Neural progenitor cell (in vitro differentiated cells): ENCODE results near the gene BCHE.

Experiments used
- CTCF ChIP-seq: fragments of 200-600 bp; sonication (generic); IDR thresholded peaks from 2 replicates; pipeline ENCODE4 v1.5.1; 2017; ENCODE audit warnings: antibody characterized with exemption, mild to moderate bottlenecking
- EZH2 ChIP-seq: fragments of 200-600 bp; sonication (generic); IDR thresholded peaks from 2 replicates; pipeline ENCODE4 v1.6.1; 2017; ENCODE audit warnings: antibody characterized with exemption, mild to moderate bottlenecking, moderate library complexity

DNA sequence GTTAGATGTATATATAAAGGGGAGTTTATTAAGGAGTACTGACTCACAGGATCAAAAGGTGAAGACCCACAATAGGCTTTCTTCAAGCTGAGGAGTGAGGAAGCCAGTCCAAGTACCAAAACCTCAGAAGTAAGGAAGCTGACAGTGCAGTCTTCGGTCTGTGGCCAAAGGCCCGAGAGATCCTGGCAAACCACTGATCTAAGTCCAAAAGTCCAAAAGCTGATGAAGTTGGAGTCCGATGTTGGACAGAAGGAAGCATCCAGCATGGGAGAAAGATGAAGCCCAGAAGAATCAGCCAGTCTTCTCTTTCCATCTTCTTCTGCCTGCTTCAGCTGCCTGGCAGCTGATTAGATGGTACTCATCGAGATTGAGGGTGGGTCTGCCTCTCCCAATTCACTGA is 107.5 kb downstream of the BCHE start:
- TF ChIP-seq CTCF (no peak), EZH2 (no peak)
